Adrenal gland (tissue), 12 donors: ENCODE measurements around the gene JARID2. TPM values are rescaled to one million over a fixed set of nuclear protein-coding genes. Genes with fewer than 3 reads are reported as not detected.

Experiments
- DNase-seq, 7 donors: peaks; one replicate each; pipeline ENCODE4 v3.0.0-alpha.2; 2019 to 2020
- H3K27ac ChIP-seq, 5 donors: fragments of 200-600 bp; sonication (generic) in 4 of 5; 1 replicate in 3 of 5; 2 replicates in 2 of 5; pipeline versions ENCODE4 v1.5.1 to v1.8.0; 2016 to 2020; ENCODE audit warnings: mild to moderate bottlenecking in 1 of 5
- H3K27me3 ChIP-seq: fragments of 200-600 bp; 2 replicates; pipeline ENCODE4 v1.8.0; 2021
- H3K36me3 ChIP-seq, 2 donors: fragments of 200-600 bp; replicated peaks in 1 of 2; 1 replicate in 1 of 2; 2 replicates in 1 of 2; pipeline versions ENCODE4 v1.5.1 to v1.8.0; 2018 to 2022
- H3K4me1 ChIP-seq, 2 donors: fragments of 200-600 bp; replicated peaks in 1 of 2; 1 replicate in 1 of 2; 2 replicates in 1 of 2; pipeline versions ENCODE4 v1.5.1 to v1.8.0; 2018 to 2021
- H3K4me3 ChIP-seq, 4 donors: fragments of 200-600 bp; sonication (generic) in 3 of 4; one replicate each; pipeline ENCODE4 v1.5.1; 2016 to 2018
- H3K9me3 ChIP-seq, 3 donors: fragments of 200-600 bp; sonication (generic) in 1 of 3; replicated peaks in 1 of 3; 1 replicate in 2 of 3; 2 replicates in 1 of 3; pipeline versions ENCODE4 v1.5.1 to v1.8.0; 2016 to 2021
- CTCF ChIP-seq, 6 experiments: fragments of 450-650 bp in 4 of 6; fragments of 200-600 bp in 2 of 6; sonication (generic) in 1 of 6; IDR thresholded peaks; 1 replicate in 5 of 6; 2 replicates in 1 of 6; pipeline versions ENCODE4 v1.5.1 to v1.8.0; 2016 to 2021; ENCODE audit warnings: antibody characterized with exemption in 6 of 6, mild to moderate bottlenecking in 2 of 6, moderate library complexity in 1 of 6
- POLR2A ChIP-seq, 2 donors: fragments of 450-650 bp; IDR thresholded peaks; one replicate each; pipeline ENCODE4 v1.6.1; 2017; ENCODE audit warnings: antibody characterized with exemption in 2 of 2, mild to moderate bottlenecking in 2 of 2, moderate library complexity in 1 of 2
- WGBS, 4 donors: extraction: QIAGEN DNeasy Blood & Tissue Kit in 2 of 4; methylation state at CpG; one replicate each; pipeline versions ENCODE4 v1.1.5 to v1.1.7; 2013 to 2017; 5-methylcytosine and 5-hydroxymethylcytosine counted together
- intact Hi-C, 2 donors: fragments of 100-400 bp; cut with DNase I; formaldehyde crosslinking; loops; one replicate each; pipeline versions ENCODE4 v1.14.1 to v1.15.0; 2022 to 2023
- polyA plus RNA-seq, 3 donors: library from polyadenylated mRNA; stranded (reverse); fragments of 200-250 nt in 2 of 3; fragments of 350-450 nt in 1 of 3; fragmentation: Illumina TruSeq in 1 of 3; extraction: RNeasy Lipid Tissue Mini Kit (QIAGEN cat#74804) in 1 of 3; gene quantifications; one replicate each; pipeline ENCODE4 v1.2.3, GENCODE V29; 2013 to 2014
- total RNA-seq, 9 donors: library from RNA; depleted of rRNA in 4 of 9; stranded (reverse); fragments of >200 nt in 4 of 9; fragments of 120-200 nt in 1 of 9; fragmentation: NEBNext Ultra II Directional in 1 of 9; extraction: Animal tissue kit (Norgen Biotek cat#: 25700) in 1 of 9; gene quantifications; one replicate each; pipeline versions ENCODE4 v1.1.0 to v1.2.4, GENCODE V29; 2013 to 2023
- donor health status: healthy with polysubstance abuse.
- donor health status: Bipolar disorder and iron deficiency.
- donor health status: DM: yes; HTN: yes; CAD: no.
- donor health status: DM: no; HTN: no; CAD: no.
- donor health status: DM: no; HTN: no; CAD: no.
- donor health status: DM: yes; HTN: yes; CAD: no.

JARID2 gene
- total and polyA plus RNA-seq, 12 donors, result 3.0 to 13.6 (median 8.2) TPM

- H3K27ac ChIP-seq, result no peak overlapping the region
- no peaks in the 10 kb centered on the region for H3K27me3 ChIP-seq
- 91 to 94% (median 92%) methylated on average over 5 to 9 of the region's 9 CpGs for WGBS, 4 donors
- H3K9me3 ChIP-seq, result no peaks in the 10 kb centered on the region
- H3K36me3 ChIP-seq, result peaks cover 0 to 32% of the 10 kb centered on the region in 2 donors
- H3K4me1 ChIP-seq, result peaks cover 0 to 11% of the 10 kb centered on the region in 2 donors
- TF ChIP-seq POLR2A (IDR thresholded peaks at IDR 0.05) (no peak), CTCF (IDR thresholded peaks at IDR 0.05) (no peak)
- no peak overlapping the region for H3K4me3 ChIP-seq
- no peak for DNase-seq
- intact Hi-C loops, result loop anchor here in 1 of 2 donors (10.0 kb wide), 1 partner anchor 102 kb away; no protein-coding TSS in a partner anchor
These were observed 266.9 kb downstream of the JARID2 start for GRCh38 chr6:15512721-15513120.

GRCh38 chr6:15513131-15513771 lies 267.4 kb downstream of the JARID2 start:
- 93 to 95% (median 94%) methylated on average over 16 to 34 of the region's 34 CpGs for WGBS, 4 donors
- no peak overlapping the region for H3K27ac ChIP-seq
- no peak for DNase-seq
- intact Hi-C loops, result loop anchor here in 1 of 2 donors (10.0 kb wide), 1 partner anchor 102 kb away; no protein-coding TSS in a partner anchor
- no peak overlapping the region for H3K4me3 ChIP-seq
- H3K4me1 ChIP-seq, result peaks cover 0 to 6% of the 10 kb centered on the region in 2 donors
- TF ChIP-seq POLR2A (IDR thresholded peaks at IDR 0.05) (no peak), CTCF (IDR thresholded peaks at IDR 0.05) (no peak)
- H3K27me3 ChIP-seq, result no peaks in the 10 kb centered on the region
- peaks cover 0 to 35% of the 10 kb centered on the region in 2 donors for H3K36me3 ChIP-seq
- no peaks in the 10 kb centered on the region for H3K9me3 ChIP-seq

GRCh38 chr6:15513801-15514711 lies 268.2 kb downstream of the JARID2 start:
- intact Hi-C loops, result loop anchor here in 1 of 2 donors (10.0 kb wide), 1 partner anchor 101 kb away; no protein-coding TSS in a partner anchor
- H3K4me3 ChIP-seq, result no peak overlapping the region
- H3K36me3 ChIP-seq, result peaks cover 0 to 39% of the 10 kb centered on the region in 2 donors
- peaks cover 0 to 6% of the 10 kb centered on the region in 2 donors for H3K4me1 ChIP-seq
- WGBS, 4 donors, result 68 to 91% (median 74%) methylated on average over 9 to 21 of the region's 21 CpGs
- H3K9me3 ChIP-seq, result no peaks in the 10 kb centered on the region
- peak in 6 of 7 donors; percentile 58 to 77 (median 72) for DNase-seq
- H3K27me3 ChIP-seq, result no peaks in the 10 kb centered on the region
- peak overlapping the region in 1 of 5 donors; percentile 52 for H3K27ac ChIP-seq
- TF ChIP-seq POLR2A (IDR thresholded peaks at IDR 0.05) (no peak), CTCF (IDR thresholded peaks at IDR 0.05) (no peak)

- 94 to 98% (median 96%) methylated on average over 6 of the region's 6 CpGs for WGBS, 4 donors
- DNase-seq, result no peak
- no peak for TF ChIP-seq POLR2A (IDR thresholded peaks at IDR 0.05)
- no peak for TF ChIP-seq CTCF (IDR thresholded peaks at IDR 0.05)
- no peaks in the 10 kb centered on the region for H3K9me3 ChIP-seq
- intact Hi-C loops, result loop anchor here in 1 of 2 donors (10.0 kb wide), 1 partner anchor 100 kb away; no protein-coding TSS in a partner anchor
- H3K27me3 ChIP-seq, result no peaks in the 10 kb centered on the region
- H3K4me1 ChIP-seq, result peaks cover 0 to 6% of the 10 kb centered on the region in 2 donors
- no peak overlapping the region for H3K4me3 ChIP-seq
- no peak overlapping the region for H3K27ac ChIP-seq
- H3K36me3 ChIP-seq, result peaks cover 0 to 51% of the 10 kb centered on the region in 2 donors
These were observed 269.4 kb downstream of the JARID2 start for GRCh38 chr6:15515226-15515625.
